K562 treated with DMSO at 1 percent for 4 hours (cell line): Measurements from ENCODE around the gene SLC24A4. TPM values are rescaled to one million over a fixed set of nuclear protein-coding genes. Genes with fewer than 3 reads are reported as not detected.

ENCODE experiments used
- total RNA-seq: library from RNA; unstranded; fragments of 300-600 nt; gene quantifications from 2 replicates; pipeline ENCODE4 v1.2.3, GENCODE V29; 2022; ENCODE audit not compliant: insufficient read depth

SLC24A4 gene, protein sequence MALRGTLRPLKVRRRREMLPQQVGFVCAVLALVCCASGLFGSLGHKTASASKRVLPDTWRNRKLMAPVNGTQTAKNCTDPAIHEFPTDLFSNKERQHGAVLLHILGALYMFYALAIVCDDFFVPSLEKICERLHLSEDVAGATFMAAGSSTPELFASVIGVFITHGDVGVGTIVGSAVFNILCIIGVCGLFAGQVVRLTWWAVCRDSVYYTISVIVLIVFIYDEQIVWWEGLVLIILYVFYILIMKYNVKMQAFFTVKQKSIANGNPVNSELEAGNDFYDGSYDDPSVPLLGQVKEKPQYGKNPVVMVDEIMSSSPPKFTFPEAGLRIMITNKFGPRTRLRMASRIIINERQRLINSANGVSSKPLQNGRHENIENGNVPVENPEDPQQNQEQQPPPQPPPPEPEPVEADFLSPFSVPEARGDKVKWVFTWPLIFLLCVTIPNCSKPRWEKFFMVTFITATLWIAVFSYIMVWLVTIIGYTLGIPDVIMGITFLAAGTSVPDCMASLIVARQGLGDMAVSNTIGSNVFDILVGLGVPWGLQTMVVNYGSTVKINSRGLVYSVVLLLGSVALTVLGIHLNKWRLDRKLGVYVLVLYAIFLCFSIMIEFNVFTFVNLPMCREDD
- not detected in 2 replicates for total RNA-seq

DNA sequence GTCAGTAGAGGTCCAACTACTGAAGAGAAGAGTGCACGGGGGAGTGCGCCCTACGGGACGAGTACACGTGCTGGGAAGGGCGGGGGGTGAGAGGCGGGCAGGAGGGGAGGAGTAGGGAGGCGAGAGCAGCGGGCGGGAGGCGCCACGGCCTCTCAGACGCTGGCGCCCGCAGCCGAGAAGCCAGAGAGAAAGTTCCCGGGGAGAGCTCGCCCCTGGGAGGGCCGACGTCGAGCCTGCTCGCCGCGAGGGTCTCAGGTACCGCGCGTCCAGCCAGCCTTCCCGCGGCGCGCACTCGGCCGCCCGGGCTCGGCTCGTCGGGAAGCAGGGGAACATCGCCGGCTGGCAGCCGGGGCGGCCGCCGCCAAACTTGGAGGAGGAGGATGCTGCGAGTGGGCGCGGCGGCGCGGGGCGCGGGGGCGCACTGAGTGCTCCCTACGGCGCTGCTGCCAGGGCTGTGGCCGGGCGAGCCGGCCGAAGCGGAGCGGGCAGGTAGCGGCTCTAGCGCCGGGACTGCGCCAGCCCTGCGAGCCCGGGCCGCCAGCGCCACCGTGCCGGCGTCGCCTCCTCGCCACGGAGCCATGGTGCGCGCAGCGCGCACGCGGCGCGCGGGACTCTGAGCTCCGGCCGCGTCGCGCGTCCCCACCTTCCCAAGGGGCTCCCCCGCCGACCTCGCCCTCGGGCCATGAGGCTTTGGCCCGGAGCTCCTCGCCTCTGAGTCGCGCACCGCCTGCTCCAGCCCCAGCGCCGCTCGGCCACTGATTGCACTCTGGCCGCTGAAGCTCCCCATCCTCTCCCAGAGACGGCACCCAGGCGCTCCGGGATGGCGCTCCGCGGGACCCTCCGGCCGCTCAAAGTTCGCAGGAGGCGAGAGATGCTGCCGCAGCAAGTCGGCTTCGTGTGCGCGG lies at the start of gene SLC24A4:
TSS of gene SLC24A4 (plus strand) at position 155 of the 905 bp plus-strand sequence. CDS start at position 821, 666 bp downstream.

GRCh38 chr14:92513204-92513965 lies 190.4 kb downstream of the SLC24A4 start, which contains the start of gene RIN3:
RIN3 (plus strand) TSS chr14:92513781; CDS start chr14:92513933, 152 bp downstream.

Other genes starting within 250 kb of the SLC24A4 start
- 4.7 and 6.7 TPM in 2 replicates for gene ATXN3, start 216.6 kb upstream of the SLC24A4 start, total RNA-seq
- gene NDUFB1, start 201.5 kb upstream of the SLC24A4 start, total RNA-seq = 158 and 189 TPM in 2 replicates
- gene CPSF2, start 201.2 kb upstream of the SLC24A4 start, total RNA-seq = 5.2 and 11.1 TPM in 2 replicates
- 1.1 and 2.0 TPM in 2 replicates for gene RIN3, start 190.6 kb downstream of the SLC24A4 start, total RNA-seq